ENCODE data around the gene GRM1. TPM values are rescaled to one million over a fixed set of nuclear protein-coding genes. Genes with fewer than 3 reads are reported as not detected.

Gene GRM1
- total and polyA plus RNA-seq, 2 experiments from 2014 or later = 0.29 to 0.63 TPM

- H3K27me3 ChIP-seq (ENCODE audit: insufficient read depth) = no peaks in the 10 kb centered on the region
- H3K4me3 ChIP-seq = no peak overlapping the region
- TF ChIP-seq JUNB (IDR thresholded peaks at IDR 0.05; ENCODE audit: unreplicated experiment) (no peak), EZH2 (IDR thresholded peaks at IDR 0.05; ENCODE audit: low read depth, unreplicated experiment) (no peak), CREB1 (CRISPR knock-in tag; IDR thresholded peaks at IDR 0.05; ENCODE audit: low read depth) (no peak), STAT1 (IDR thresholded peaks at IDR 0.05; ENCODE audit: unreplicated experiment) (no peak)
- TF ChIP-seq, protein P1, sequence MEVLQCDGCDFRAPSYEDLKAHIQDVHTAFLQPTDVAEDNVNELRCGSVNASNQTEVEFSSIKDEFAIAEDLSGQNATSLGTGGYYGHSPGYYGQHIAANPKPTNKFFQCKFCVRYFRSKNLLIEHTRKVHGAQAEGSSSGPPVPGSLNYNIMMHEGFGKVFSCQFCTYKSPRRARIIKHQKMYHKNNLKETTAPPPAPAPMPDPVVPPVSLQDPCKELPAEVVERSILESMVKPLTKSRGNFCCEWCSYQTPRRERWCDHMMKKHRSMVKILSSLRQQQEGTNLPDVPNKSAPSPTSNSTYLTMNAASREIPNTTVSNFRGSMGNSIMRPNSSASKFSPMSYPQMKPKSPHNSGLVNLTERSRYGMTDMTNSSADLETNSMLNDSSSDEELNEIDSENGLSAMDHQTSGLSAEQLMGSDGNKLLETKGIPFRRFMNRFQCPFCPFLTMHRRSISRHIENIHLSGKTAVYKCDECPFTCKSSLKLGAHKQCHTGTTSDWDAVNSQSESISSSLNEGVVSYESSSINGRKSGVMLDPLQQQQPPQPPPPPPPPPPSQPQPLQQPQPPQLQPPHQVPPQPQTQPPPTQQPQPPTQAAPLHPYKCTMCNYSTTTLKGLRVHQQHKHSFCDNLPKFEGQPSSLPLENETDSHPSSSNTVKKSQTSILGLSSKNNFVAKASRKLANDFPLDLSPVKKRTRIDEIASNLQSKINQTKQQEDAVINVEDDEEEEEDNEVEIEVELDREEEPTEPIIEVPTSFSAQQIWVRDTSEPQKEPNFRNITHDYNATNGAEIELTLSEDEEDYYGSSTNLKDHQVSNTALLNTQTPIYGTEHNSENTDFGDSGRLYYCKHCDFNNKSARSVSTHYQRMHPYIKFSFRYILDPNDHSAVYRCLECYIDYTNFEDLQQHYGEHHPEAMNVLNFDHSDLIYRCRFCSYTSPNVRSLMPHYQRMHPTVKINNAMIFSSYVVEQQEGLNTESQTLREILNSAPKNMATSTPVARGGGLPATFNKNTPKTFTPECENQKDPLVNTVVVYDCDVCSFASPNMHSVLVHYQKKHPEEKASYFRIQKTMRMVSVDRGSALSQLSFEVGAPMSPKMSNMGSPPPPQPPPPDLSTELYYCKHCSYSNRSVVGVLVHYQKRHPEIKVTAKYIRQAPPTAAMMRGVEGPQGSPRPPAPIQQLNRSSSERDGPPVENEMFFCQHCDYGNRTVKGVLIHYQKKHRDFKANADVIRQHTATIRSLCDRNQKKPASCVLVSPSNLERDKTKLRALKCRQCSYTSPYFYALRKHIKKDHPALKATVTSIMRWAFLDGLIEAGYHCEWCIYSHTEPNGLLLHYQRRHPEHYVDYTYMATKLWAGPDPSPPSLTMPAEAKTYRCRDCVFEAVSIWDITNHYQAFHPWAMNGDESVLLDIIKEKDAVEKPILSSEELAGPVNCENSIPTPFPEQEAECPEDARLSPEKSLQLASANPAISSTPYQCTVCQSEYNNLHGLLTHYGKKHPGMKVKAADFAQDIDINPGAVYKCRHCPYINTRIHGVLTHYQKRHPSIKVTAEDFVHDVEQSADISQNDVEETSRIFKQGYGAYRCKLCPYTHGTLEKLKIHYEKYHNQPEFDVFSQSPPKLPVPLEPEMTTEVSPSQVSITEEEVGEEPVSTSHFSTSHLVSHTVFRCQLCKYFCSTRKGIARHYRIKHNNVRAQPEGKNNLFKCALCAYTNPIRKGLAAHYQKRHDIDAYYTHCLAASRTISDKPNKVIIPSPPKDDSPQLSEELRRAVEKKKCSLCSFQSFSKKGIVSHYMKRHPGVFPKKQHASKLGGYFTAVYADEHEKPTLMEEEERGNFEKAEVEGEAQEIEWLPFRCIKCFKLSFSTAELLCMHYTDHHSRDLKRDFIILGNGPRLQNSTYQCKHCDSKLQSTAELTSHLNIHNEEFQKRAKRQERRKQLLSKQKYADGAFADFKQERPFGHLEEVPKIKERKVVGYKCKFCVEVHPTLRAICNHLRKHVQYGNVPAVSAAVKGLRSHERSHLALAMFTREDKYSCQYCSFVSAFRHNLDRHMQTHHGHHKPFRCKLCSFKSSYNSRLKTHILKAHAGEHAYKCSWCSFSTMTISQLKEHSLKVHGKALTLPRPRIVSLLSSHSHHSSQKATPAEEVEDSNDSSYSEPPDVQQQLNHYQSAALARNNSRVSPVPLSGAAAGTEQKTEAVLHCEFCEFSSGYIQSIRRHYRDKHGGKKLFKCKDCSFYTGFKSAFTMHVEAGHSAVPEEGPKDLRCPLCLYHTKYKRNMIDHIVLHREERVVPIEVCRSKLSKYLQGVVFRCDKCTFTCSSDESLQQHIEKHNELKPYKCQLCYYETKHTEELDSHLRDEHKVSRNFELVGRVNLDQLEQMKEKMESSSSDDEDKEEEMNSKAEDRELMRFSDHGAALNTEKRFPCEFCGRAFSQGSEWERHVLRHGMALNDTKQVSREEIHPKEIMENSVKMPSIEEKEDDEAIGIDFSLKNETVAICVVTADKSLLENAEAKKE (CRISPR knock-in tag; IDR thresholded peaks at IDR 0.05) = no peak
- TF ChIP-seq, protein P2, sequence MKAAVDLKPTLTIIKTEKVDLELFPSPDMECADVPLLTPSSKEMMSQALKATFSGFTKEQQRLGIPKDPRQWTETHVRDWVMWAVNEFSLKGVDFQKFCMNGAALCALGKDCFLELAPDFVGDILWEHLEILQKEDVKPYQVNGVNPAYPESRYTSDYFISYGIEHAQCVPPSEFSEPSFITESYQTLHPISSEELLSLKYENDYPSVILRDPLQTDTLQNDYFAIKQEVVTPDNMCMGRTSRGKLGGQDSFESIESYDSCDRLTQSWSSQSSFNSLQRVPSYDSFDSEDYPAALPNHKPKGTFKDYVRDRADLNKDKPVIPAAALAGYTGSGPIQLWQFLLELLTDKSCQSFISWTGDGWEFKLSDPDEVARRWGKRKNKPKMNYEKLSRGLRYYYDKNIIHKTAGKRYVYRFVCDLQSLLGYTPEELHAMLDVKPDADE (IDR thresholded peaks at IDR 0.05) = no peak
- ATAC-seq (no peak), DNase-seq (ENCODE audit: low spot score) (no peak)
- Mint-ChIP-seq H3K27me3 (ENCODE audit: insufficient read depth, low read depth, poor library complexity) (no peaks in the 10 kb centered on the region), H3K36me3 (ENCODE audit: low read depth) (no peaks in the 10 kb centered on the region), H3K4me3 (no peak overlapping the region), H3K9me3 (peaks cover 2% of the 10 kb centered on the region; the same call in 2 of the 3 replicates), H3K27ac (no peak overlapping the region), H3K4me1 (no peaks in the 10 kb centered on the region)
- no peak overlapping the region for H2AFZ ChIP-seq
- H3K4me2 ChIP-seq = no peak overlapping the region
- no peaks in the 10 kb centered on the region for H3K4me1 ChIP-seq (ENCODE audit: insufficient read depth)
- H3K36me3 ChIP-seq (ENCODE audit: insufficient read depth) = no peaks in the 10 kb centered on the region
- no peaks in the 10 kb centered on the region for H3F3A ChIP-seq (replicated peaks; ENCODE audit: low read depth)
- no peaks in the 10 kb centered on the region for H3K9me2 ChIP-seq (ENCODE audit: insufficient read depth)
- no peaks in the 10 kb centered on the region for H4K20me1 ChIP-seq (replicated peaks; ENCODE audit: insufficient read depth)
- H3K79me2 ChIP-seq (replicated peaks; ENCODE audit: insufficient read depth) = no peaks in the 10 kb centered on the region
- no peak overlapping the region for H3K27ac ChIP-seq (ENCODE audit: low read depth)
Measured at GRCh38 chr6:146123616-146124015, 94.8 kb downstream of the GRM1 start.
